SU-DHL-6 (cell line): ENCODE data around the gene SZRD1.

Experiments
- CTCF ChIP-seq: fragments of 200-600 bp; sonication (generic); IDR thresholded peaks from one replicate; pipeline ENCODE4 v1.5.1; 2017; ENCODE audit warnings: antibody characterized with exemption, mild to moderate bottlenecking, low read length, moderate library complexity; ENCODE audit not compliant: insufficient read depth, poor library complexity, severe bottlenecking
- EZH2phosphoT487 ChIP-seq: fragments of 200-600 bp; sonication (generic), shearing (Covaris generic); conservative IDR thresholded peaks from 2 replicates; pipeline ENCODE4 v1.6.1; 2018; ENCODE audit warnings: mild to moderate bottlenecking, antibody characterized with exemption, low read length, moderate library complexity, mixed read lengths

- TF ChIP-seq CTCF (no peak), EZH2phosphoT487 (no peak)
These were observed 75.9 kb downstream of the SZRD1 start for GRCh38 chr1:16442941-16443340.
